DND-41 (cell line): ENCODE results near the gene KLF11.

Experiments used
- EZH2 ChIP-seq: IDR thresholded peaks from 3 replicates; pipeline ENCODE4 v1.6.1; 2012; ENCODE audit warnings: borderline replicate concordance, low read depth, mild to moderate bottlenecking, moderate library complexity, low read length, inconsistent platforms; ENCODE audit not compliant: severe bottlenecking
- TF ChIP-seq, protein P1 (sequence below): IDR thresholded peaks from 2 replicates; pipeline ENCODE4 v1.5.1; 2012; ENCODE audit warnings: borderline replicate concordance, low read length, moderate library complexity, mild to moderate bottlenecking; ENCODE audit not compliant: poor library complexity, severe bottlenecking; ENCODE audit errors: extremely low read depth

- TF ChIP-seq, protein P1, sequence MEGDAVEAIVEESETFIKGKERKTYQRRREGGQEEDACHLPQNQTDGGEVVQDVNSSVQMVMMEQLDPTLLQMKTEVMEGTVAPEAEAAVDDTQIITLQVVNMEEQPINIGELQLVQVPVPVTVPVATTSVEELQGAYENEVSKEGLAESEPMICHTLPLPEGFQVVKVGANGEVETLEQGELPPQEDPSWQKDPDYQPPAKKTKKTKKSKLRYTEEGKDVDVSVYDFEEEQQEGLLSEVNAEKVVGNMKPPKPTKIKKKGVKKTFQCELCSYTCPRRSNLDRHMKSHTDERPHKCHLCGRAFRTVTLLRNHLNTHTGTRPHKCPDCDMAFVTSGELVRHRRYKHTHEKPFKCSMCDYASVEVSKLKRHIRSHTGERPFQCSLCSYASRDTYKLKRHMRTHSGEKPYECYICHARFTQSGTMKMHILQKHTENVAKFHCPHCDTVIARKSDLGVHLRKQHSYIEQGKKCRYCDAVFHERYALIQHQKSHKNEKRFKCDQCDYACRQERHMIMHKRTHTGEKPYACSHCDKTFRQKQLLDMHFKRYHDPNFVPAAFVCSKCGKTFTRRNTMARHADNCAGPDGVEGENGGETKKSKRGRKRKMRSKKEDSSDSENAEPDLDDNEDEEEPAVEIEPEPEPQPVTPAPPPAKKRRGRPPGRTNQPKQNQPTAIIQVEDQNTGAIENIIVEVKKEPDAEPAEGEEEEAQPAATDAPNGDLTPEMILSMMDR: no peak
- no peak for TF ChIP-seq EZH2
Observed at GRCh38 chr2:10019602-10020400, 23.5 kb upstream of the KLF11 start.
